NCI-H2227 (cell line): Measurements from ENCODE around the gene SLC7A14.

Experiments
- DNase-seq: peaks from one replicate; lab custom pipeline; 2025; ENCODE audit not compliant: unreplicated experiment; lab: John Stamatoyannopoulos, UW

SLC7A14 gene

DNA sequence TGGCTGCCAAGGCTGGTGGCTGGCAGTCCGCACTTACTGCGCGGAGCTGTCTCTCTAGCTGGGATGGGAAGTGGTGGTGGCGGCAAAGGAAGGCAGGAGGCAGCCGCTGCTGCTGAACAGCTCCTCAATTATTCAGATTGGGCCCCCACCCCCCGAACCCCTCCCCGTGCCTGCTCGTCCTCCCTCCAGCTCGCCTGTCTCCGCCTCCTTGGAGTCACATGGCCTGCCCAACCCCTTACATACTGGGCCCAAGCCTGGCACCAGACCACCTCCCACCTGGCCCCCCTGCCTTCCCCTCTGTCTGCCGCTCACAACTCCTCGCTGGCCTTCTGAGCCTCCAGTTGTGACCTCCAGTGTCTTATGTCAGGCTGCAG, at the start of gene SLC7A14:
Gene SLC7A14 (minus strand): TSS at position 139 of the 374 bp plus-strand sequence. CDS start 59,139 bp downstream, outside the sequence.
- peak; percentile 86 for DNase-seq

DNA sequence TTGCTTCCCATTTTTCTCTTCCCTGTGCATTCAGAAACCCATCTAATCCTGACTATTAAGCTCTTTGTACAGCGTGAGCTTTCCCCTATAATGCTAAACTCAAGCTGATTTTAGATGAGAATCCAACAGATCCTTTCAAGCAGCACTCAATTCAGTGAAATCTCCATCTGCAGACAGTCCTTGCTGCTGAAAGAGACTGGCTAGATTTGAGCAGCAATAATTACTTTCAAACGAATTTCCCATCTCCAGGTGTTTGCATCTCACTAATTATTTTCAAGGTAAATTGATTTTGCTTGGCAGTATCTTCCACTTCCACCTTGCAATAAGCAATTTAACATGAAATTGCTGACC, 49.5 kb upstream of the SLC7A14 start:
- no peak for DNase-seq

DNA sequence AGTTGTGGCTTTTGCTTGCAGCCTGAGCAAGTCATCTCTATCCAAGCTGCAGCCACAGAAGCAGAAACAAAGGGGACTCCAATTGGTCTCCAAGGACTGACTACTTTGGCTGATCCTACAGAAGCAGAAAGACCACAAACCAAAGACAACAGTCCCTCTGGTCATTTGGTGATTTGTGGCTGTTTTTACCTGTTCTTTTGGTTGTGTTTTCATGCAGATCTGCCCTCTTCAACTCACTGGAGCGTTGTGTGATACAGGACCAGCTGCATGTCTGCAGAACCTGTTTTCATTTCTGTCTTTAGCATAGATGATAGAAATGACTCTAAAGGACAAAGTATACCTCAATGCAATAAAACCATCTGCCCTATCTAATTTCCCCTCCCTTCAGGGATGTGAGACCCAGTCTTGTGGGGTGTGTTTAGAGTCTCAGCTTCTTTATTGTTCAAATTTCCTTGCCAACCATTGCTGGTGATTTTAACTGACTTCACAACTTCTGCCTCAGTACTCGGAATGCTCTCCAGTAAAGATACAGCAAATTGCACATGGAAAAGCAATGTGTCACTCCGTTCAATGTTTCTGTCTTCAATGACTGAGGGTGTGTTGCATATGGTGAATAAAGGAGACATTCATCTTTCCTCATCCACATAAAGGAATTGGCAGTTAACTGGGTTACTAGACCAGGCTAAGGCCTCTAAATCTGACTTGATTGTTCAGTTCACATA, 48.9 kb upstream of the SLC7A14 start:
- no peak for DNase-seq

DNA sequence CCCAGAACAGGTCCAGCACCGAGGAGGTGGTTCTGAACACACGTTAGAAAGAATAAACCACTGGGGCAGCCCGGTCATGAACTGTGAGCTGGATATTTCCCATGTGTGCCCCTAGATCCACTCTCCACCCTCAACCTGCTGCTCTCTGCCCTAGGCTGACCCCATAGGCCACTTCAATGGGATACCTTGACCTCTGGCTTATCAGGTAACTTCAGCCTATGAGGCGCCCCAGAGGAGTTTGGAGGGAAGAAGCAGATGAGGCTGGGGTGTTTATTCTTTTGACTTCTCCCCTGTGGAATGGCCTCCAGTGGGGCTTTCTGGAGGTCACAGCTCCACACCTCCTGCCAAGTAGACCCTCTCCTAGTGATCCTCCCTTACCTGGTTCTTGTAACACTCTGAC, 47.7 kb upstream of the SLC7A14 start:
- no peak for DNase-seq

DNA sequence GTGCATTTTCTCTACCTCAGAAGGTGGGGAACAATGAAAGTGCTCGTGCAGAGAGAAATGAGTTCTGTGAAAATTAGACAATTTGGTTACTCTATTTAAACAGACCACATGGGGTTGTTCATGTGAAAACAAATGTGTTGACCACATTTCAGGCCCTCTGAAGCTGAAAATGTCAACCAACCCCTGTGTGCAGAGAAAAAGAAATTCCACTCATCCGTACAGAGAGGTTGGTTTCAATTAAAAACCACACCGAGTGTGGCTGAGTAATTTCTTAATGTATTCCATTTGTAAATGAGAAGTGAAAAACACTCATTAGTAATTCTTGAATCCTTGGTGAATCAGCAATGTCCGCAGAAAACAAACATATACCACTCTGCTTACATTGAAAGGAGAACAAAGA, 46.9 kb upstream of the SLC7A14 start:
- no peak for DNase-seq

DNA sequence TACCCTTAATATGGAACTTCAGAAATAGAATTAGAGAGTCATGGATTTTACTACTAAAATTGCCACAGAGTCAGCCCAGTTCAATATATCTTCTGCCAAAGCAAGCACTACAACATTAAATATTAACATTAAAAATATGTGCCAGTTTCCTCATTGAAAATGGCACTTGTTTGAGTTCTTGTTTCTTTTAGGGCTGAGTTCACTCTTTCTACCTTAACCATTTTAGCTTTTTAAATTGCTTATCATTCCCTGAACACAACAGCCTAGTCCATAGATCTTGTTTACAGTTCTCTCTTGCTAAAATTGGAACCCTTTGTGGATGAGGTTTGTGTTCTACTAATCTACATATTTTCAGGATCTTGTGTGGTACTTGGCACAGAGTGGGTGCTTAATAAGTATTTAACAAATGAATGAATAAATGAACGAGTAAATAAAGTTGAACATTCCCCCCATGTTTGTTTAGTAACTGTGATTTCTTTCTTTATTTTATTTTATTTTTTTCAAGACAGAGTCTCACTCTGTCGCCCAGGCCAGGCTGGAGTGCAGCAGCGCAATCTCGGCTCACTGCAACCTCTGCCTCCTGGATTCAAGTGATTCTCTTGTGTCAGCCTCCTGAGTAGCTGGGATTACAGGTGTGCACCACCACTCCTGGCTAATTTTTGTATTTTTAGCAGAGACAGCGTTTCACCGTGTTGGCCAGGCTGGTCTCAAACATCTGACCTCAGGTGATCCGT, 46.0 kb upstream of the SLC7A14 start:
- DNase-seq = no peak

DNA sequence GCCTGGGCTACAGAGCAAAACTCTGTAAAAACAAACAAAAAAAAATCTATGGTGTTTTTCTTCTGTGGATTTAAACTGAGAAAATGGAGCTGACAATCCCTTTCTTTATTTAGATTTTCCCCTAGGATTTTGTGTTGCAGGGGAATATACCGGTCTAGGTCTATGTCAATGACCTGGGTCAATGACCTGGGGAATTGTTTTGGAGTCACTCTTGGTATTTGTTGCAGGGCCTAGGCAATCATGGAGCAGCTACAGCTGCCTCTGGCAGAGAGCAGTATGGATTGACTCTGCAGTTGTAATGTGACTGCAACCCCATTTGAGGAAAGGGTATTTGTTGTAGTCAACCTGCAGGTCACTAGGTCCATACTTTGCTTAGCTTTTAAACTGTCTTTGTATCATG, 37.6 kb upstream of the SLC7A14 start:
- DNase-seq = no peak

DNA sequence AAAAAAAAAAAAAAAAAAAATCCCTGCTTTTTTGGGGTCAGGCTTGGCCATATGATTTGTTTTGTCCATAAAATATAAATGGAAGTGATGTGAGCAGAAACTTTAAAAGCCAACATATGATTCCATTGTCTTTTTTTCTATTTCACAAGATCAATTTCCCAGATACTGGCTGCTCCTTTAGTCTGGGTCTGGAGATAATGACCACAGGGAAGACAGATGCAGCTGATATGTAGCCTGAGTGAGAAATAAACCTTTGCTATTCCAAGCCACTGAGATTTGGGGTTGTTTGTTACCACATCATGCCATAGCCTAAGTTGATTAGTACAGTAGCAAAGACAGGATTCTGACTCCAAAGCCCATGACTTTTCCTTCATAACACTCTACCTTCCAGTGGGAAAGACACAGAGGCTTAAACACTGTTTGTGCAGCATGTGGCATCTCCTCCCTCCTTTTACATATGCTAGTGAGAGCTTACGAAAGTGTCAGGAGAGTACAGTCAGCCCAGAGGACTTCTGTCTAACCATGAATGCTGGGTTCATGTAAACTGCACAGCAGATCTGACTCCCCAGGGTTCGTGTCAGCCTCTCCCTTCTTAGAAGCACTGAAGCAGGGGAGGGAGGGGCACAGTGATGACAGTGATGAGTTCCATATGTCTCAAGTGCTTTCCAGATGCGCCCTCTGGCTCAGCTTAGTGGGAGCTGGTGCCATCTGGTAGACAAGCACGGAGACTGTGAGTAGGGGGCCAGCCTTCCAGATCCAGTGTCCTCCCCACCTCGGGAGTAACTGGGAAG, 36.7 kb upstream of the SLC7A14 start:
- DNase-seq = peak; percentile 87

DNA sequence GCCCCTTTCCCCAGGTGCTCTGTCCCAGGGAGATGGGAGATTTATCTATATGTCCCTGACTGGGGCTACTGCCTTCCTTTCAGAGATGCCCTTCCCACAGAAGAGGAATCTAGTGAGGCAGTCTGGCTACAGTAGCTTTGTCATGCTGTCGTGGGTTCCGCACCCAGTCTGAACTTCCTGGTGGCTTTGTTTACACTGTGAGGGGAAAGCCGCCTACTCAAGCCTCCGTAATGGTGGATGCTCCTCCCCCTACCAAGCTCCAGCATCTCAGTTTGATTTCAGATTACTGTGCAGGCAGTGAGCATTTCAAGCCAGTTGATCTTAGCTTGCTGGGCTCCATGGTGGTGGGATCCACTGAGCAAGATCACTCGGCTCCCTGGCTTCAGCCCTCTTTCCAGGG, 35.4 kb upstream of the SLC7A14 start:
- no peak for DNase-seq

DNA sequence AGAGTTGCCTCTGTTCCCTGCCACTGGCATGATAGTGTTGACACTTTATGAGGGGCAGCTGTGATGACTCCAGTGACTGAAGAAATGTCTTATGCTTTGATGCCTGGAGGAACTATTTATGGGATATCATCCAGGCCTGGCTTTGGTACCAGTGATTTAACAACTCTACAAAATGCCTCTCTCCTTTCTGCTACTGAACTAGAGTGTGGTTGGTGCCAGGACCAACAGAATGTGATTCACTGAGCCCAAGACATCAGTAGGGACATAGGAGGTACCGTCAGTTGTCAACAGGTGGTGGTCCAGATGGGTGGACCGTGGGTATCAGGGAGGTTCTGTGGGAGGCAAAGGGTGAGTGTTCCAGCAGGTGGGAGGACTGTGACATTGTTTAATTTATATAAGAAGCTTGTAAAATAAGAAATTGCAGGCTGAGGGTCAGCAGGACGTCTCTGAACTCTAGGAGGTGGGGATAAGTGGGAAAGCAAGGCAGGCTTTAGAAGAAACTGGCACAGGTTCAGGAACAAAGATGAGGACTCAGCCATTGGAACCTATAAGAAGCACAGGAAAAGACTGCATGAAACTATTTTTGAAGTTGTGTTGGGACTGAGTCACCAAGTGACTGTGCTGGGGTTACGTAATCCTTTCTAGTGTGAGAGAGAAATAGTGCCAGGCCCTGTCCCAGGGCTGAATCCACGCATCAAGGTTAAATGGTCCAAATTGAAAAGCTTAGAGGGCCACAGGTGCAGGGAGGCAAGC, 28.5 kb upstream of the SLC7A14 start:
- no peak for DNase-seq

DNA sequence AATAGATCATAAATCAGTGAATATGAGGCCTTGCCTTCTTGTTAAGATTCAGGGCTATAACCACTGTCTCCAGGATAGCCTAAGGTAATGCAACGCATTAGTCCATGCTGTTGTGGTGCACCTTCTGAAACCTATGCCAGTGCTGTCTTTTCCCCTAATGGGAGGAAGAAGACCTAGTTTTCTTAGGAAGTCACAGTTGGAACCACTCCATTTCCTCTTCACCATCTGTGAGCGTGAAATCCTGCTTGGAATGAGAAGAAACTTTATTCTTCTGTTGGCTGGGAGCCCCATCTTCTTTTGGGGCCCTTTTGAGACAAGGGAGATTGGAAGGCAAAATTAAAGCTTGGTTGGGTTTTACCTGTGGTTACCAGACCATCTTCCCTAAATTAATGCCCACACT, 25.9 kb upstream of the SLC7A14 start:
- DNase-seq = no peak

DNA sequence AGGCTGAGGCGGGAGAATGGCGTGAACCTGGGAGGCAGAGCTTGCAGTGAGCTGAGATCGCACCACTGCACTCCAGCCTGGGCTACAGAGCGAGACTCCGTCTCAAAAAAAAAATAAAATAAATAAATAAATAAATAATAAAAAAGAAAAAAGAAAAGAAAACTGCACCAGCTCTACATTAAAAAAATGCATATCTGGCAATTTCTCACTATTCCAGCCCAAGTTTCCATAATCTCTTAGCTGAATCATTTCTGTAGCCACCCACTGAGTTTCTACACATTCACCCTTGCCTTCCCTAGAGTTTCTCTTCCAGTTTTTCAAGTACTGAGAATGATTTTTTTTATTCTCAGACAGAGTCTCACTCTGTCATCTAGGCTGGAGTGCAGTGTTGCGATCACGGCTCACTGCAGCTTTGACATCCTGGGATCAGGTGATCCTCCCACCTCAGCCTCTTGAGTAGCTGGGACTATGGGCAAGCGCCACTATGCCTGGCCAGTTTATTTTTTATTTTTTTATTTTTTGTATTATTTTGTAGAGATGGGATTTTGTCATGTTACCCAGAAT, 24.5 kb upstream of the SLC7A14 start:
- DNase-seq = no peak

DNA sequence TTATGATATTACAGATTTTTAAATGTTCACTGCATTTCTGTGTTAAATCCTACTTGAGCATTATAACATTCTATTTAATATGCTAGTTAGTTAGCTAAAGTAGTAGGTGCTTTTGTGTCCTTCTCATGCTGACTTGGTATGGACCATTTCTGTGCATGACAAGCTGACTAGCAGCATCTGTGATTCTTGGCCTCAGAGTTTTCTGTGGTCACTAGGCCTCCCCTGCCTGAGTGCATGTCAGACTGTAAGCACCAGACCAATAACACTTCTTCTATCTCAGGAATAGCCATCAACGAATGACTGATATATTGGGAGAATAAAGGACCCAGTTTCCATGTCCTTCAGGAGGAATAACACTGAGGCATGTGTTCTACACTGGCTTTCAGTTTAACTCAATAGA, 22.6 kb upstream of the SLC7A14 start:
- no peak for DNase-seq

DNA sequence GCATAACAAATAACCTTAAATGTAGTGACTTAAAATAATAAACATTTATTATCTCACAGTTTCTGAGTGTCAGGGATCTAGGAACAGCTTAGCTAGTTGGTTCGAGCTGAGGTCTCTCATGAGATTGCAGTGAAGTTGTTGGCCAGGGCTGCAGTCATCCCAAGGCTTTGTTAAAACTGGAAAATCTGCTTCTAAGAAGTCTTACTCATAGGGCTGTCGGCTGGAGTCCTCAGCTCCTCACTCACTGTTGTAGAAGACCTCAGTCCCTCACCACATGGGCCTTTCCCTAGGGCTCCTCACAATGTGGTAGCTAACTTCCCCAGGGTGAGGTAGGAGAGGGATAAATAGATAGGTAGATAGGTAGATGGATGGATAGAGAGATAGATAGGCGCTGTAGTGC, 20.8 kb upstream of the SLC7A14 start:
- no peak for DNase-seq

DNA sequence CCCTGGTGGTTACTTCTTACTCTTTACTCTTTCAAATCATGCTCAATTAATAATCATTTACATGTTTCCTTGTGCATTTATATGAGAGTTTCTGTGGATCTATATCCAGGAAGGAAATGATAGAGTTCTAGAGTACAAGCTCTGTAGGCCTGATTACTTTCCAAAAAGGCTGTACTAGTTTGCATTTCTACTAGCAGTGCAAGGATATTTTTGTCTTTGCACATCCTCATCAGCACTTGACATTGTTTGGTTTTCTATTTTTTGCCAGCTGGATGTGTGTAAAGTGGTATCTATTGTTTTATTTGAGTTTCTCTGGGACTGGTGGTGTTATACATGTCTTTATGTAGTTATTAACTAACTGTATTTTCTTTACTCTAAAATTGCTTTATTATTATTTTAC, 19.6 kb upstream of the SLC7A14 start:
- no peak for DNase-seq

DNA sequence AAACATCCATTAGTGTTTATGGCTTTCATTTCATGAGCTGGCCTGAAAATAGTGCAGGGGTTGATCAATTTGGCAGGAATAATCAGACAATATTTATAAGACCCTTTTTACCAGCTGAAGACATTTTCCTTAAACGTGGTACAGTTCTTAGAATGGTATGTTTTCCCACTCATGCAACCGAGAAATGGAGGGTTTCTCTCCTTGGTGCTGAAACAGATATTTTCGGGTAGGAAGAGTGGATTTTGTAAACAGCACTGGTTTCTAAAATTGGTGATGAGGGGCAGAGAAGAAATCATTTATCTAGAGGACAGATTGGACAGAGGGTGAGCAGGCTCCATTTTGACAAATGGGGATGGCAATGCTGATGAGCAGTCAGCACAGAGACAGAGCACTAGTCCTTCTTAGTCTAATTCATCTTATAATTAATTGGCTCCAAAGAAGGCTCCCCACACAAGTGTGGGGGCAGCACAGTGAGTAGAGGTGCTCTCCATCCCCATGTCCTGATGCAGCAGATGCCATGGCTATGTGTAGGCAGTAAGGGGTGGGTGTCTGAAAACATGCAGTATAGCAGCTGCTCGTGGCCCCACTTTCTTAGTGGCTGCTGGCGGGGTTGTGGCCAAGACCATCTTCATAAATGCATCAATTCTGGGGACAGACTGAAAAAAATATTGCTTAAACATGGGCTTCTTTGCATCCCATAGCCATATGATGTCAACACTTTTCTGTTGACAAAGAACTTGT, 18.1 kb upstream of the SLC7A14 start:
- no peak for DNase-seq

DNA sequence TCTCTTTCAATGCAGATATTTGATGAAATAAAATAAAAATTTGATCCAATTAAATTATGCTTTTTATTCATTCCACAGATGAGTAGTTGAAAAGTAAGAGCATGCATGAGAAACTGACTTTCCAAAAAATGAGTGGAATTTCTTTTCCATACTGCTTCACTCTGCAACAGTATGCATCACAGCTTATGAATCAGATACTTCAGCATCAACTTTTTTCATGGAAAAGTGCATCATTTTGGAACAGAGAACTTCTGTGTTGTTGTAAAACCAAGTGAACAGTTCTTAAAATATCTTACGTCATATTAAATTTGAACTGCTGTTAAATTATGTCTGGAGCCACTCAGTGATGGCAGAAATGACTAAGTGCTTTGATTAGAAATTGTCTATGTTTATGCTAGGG, 16.7 kb upstream of the SLC7A14 start:
- no peak for DNase-seq

DNA sequence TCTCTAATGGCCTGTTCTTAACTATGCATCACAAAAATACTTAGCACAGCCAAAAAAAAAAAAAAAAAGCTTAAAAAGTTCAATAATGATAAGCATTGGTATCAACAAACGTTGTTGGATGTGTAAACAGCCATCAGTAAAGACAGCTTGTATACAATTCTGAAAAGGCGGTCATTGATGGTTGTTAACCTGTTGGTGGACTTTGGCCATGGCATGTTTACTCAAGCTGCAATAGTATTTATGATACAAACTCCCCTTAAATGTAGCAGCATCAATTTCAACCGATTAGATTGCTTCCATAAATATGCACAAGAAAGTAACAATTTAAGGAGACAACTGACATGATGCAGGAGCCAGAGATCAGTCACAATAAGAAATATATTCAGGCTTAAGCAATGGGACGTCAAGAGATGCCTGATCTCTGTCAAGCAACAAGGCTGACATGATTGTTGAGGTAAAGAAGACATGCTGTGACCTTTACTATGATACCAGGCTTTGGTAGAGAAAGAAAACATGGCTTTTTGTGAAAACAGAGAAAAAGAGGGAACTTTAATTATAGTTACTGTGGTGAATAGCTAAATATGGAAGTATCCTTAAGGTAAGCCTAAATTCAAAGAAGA, 14.2 kb upstream of the SLC7A14 start:
- DNase-seq = no peak

DNA sequence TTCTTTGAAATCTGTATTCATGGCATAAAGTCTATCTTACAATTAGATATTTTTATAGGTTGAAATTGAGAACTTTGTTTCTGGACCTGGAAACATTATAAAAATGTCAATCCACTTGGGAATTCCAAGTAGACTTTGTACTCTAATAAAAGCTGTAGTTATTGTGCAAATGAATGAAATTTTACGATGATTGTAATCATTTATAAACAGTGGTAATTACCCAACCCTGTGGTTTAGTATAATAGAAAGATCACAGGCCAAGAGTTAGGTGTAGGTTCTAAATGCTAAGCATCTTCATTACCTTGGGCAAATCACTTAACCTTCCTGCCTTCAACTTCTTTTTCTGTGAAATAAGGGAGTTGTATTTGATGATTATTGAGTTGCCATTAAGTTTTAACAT, 13.2 kb upstream of the SLC7A14 start:
- DNase-seq = no peak

DNA sequence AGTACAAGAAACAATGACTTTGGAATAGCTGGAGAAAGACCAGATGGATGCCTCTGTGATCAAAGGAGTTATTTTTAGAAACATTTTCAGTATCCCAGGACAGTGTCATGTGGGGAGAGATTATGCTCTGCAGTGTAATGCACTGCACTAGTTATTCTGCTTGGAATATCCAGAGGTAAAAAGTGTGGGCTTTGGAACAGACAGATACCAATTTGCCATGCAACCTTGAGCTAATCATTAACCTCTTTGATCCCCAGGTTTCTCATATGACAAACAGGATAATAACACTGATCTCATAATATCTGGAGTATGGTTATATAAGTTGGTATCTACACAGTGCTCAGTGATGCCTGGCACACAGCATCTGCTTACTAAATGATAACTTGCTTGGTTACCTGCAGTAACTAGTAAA, 12.2 kb upstream of the SLC7A14 start:
- DNase-seq = peak; percentile 44
